Femur (tissue), 1 donor: ENCODE data around the gene FXR1.
A peak's percentile ranks its signal among the peaks of the same experiment; 100 is the strongest.
"Not testable (repeated sequence)": the region's sequence is repeated elsewhere in the genome, so short reads cannot be mapped to it uniquely, and the experiment has no call there.

Experiments
- DNase-seq: peaks from one replicate; pipeline ENCODE4 v3.0.0-alpha.2; 2017

FXR1 gene

DNA sequence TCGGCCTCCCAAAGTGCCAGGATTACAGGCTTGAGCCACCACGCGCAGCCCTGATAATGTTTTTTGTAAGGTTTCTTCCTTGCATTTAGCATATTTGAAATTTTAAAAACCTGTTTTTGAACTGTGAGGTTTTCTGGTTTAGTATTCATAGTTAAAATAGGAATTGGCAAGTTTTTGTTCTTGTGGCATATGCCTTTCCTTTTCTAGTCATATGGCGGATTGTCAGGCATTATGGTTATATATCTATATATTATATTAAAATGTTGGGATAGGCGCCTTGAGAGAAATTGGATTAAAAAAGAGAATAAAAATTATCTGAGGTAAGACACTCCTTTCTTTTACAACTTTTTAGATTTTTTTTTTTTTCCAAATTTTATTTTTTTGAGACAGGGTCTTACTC lies 28.4 kb downstream of the FXR1 start:
- no peak for DNase-seq

DNA sequence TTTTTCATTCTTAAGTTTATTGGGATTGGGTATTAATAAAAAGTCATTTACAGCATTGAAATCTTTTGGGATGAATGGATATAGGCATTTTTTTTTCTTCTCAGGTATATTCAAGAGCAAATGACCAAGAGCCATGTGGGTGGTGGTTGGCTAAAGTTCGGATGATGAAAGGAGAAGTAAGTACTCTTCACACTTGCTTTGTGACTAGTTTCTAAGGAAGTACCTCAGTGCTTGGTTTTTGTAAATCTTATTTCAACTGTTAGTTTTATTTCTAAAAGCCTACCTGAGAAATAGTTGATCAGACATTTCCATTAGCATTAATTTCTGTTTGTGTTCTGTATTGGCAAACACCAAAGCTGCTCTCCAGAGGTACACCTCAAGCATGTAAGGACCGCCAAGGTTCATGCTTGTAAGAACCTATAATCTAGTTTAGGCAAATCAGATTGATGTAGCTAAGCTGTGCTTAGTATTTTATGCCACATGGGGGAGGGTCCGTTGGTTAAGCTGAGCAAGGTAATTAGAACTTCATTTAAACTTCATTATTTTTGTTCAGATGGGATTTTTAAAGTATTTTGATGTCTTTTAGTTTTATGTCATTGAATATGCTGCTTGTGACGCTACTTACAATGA lies 35.4 kb downstream of the FXR1 start:
- DNase-seq = no peak

DNA sequence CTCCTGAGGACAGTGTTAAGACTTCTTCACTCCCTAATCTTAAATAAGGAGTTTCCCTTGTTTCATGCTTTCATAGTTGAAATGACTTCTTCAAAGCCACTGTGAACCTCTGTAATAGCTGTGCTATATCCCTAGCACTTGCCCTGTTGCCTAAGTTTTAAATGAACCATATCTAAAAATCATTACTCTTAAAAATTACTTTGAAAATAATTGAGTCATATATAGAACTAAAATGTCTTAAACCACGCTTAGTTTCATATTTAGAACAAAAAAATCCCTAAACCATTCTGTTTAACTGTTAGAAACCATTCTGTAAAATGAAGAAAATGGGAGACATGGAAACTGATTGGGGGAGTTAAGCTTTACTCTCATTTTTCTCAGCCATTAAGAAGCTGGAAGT lies 47.2 kb downstream of the FXR1 start:
- no peak for DNase-seq

DNA sequence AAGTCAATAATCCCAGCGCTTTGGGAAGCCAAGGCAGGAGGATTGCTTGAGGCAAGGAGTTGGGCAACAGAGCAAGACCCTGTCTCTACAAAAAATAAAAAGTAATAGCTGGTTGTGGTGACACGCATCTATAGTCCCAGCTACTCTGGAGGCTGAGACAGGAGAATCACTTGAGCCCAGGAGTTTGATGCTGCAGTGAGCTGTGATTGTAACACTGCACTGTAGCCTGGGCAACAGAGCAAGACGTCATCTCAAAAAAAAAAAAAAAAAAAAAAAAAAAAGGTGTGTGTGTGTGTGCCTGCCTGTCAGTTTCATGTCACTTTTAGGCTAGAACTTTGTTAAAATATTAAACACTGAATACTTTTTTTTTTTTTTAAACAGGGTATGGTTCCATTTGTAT lies 48.6 kb downstream of the FXR1 start:
- DNase-seq = no peak

DNA sequence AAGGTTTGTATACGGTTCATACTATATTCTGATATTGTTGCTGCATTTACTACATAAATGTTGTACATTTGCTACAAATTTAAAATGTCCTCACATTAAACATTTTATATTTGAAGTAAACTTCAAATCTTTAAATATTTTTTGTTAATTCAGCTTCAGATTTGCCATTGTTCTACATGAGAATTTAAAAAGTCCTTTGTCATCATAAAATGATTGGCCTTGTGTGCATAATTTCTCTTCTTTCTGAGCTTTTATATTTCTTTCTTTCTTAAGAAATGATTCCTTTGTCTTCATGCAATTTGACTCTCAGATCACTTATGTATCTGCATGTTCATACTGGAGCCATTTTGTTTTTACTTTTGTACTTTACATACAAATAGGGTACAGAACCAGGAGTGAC lies 49.1 kb downstream of the FXR1 start:
- DNase-seq = no peak

DNA sequence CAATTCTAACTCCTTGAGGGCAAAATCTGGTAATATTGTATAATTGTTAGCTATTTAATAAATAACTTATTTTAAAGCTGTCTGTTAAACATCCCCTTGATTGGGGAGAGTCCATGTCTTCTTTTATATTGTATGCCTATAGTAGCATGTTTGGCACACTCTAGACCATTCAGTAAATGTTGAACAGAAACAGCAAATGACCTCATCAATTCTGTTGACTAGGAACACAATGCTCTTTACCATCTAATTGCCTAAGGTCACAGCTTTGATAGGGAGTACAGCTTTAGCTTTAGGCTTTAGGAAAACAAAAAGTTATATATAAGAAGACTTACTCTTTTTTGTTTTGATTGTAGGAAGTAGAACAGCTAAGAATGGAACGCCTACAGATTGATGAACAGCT lies 50.1 kb downstream of the FXR1 start:
- DNase-seq = no peak

DNA sequence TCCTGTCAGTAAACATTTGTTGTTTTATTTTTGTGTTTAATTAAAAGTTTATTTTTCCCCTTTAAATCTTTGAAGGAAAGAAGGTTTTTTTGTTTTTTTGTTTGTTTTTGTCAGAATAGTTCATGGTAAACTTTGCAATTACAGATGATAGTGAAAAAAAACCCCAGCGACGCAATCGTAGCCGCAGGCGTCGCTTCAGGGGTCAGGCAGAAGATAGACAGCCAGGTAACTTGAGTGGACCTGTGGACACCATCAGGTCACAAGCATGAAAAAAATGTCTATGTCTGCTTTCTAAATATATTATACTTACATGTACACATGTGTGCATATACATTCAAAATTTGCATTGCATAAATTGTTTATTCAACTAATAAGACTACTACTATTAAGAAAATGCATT lies 58.5 kb downstream of the FXR1 start:
- no peak for DNase-seq

DNA sequence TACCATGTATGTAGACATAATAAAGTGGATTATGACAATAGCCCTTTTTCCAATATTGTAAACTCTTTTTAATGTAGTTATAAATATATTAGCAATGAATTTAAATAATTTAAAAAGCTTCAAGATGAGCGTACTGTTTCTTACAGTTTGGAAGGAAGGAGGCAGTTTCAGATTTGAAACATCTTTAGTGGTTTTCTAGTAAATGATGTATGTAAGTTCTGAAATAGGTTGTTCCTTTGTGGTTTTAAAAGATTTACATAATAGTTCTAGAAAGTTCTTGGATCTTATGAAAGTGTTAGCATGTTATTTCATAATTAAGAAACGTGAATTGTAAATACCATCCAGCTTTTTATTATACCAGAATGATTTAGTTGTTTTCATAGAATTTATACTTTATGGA lies 61.1 kb downstream of the FXR1 start:
- no peak for DNase-seq

DNA sequence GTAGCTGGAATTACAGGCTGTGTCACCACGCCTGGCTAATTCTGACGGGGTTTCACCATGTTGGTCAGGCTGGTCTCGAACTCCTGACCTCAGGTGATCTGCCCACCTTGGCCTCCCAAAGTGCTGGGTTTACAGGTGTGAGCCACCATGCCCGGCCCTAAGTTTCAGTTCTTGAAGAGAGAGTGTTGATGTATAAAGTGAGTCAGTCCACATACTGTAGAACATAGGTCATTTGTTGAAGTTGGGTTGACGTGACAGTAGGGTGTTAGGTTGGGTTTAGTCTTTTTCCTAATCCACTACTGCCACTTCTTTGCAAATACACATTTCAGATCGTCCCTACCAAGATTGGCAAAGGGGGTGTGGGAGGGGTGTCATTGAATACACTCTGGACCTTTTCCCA lies 61.8 kb downstream of the FXR1 start:
- DNase-seq = no peak

DNA sequence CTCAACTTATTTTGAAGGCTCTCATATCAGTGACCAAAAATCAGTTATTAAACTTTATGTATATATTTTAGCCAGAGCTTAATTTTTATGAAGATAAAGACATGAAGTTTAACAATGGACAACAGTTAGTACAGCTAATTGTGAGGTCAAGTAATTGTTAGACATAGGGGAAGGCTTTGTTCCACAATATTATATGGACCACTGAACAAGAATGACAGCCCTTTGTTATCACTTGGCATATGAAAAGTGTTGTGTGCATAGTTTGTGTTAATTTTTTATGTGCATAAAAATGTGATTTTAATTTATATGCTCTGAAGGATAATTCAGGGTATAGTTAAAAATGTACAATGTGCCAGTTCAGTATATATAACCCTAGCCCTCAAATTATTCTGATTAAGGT lies 65.0 kb downstream of the FXR1 start:
- no peak for DNase-seq

DNA sequence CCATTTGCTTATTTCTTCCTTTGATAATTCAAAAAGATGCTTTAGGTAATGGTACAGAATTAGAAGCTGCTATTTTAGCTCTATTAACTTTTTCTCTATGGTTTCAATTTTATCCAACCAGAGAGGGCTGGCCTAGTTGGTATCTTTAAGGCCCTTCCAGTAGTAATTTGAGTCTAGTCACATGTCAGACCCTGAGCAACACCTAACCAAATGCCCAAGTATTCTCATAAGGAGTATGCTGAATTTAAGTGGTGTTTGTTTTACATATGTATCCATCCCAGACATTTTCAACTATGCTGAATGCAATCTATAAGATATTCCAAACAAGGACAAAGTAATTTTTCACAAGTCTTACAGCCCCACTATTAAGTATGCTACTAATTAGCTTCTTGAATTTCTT lies 67.5 kb downstream of the FXR1 start:
- no peak for DNase-seq

DNA sequence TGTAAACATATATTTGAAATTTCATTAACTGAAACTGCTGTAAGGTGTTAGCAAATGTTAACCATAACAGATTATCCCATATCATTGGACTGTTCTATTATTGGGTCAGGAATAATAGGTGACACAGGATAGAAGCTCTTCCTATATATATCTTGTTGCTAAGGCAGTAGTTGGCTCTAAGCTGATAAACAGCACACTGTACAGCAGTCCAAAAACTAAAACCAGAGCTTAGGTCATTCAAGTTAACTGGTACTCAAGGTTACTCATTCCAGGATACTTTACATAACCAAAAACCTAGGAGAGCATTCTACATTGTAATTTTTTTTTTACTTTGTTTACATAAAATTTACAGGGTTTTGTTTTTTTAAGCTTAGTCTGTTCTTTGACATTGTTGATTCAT lies 68.1 kb downstream of the FXR1 start:
- no peak for DNase-seq

DNA sequence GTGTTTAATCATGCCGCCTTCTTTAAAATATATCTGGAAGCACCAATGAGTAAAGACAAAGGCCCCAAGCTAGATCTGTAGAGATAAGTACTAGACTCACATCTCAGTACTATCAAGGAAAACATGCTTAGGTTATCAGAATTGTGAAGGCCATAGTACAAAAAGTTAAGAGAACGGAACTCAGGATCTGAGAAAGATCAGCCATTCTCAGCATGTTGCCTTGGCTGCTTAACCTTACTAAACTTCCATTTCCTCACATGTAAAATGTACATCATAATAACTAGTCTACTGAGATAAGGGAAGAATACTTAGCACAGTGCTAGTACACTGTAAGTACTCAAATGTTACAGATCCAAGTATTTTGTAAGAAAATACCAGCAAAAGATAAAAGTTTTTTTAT lies 69.4 kb downstream of the FXR1 start:
- no peak for DNase-seq

DNA sequence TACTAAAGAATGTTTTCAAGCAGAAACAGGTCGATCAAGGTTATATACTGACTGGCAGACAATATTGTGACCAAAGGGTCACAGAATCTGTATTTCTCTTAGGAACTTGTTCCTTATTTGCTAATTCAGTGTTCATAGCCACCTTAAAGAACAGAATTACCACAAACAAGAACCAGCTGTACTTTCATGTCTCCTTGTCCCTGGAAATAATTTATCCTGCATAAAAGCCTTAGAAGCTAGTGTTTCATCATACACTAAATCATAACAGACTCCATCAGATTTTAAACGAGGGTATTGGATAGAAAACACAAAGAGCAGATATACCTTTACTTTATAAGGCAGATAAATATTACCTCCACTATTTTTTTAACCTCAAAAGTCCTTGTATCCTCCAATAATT lies 70.7 kb downstream of the FXR1 start:
- no peak for DNase-seq

DNA sequence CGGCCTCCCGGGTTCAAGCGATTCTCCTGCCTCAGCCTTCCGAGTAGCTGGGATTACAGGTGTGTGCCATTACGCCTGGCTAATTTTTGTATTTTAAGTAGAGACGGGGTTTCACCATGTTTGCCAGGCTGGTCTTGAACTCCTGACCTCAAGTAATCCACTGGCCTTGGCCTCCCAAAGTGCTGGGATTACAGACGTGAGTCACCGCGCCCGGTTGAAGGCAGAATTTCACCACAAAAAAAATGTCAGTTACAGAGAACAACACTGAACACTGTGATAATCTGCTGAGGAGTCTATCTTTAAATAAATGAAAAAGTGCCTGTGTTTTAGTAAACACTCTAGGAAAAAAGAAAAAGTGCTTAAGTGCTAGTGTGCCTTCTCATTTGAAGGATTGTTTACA lies 73.9 kb downstream of the FXR1 start:
- not testable (repeated sequence) for DNase-seq

DNA sequence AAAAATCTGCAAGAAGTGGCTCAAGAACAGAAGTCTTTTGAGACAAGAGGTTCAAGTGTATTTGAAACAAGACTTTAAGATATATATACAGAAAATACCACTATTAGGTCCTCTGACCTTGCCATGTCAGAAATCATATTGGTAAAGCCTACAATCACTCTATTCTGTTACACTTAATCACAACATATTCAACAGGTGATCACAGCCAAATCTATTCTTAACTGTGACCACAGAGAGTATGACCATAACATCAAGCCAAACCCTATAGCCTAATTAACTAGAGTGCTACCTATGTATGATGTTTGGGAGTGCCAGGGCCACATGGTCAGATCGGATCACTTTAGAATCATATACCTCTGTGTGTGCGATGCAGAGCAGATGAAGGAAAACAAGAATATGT lies 74.9 kb downstream of the FXR1 start:
- no peak for DNase-seq

DNA sequence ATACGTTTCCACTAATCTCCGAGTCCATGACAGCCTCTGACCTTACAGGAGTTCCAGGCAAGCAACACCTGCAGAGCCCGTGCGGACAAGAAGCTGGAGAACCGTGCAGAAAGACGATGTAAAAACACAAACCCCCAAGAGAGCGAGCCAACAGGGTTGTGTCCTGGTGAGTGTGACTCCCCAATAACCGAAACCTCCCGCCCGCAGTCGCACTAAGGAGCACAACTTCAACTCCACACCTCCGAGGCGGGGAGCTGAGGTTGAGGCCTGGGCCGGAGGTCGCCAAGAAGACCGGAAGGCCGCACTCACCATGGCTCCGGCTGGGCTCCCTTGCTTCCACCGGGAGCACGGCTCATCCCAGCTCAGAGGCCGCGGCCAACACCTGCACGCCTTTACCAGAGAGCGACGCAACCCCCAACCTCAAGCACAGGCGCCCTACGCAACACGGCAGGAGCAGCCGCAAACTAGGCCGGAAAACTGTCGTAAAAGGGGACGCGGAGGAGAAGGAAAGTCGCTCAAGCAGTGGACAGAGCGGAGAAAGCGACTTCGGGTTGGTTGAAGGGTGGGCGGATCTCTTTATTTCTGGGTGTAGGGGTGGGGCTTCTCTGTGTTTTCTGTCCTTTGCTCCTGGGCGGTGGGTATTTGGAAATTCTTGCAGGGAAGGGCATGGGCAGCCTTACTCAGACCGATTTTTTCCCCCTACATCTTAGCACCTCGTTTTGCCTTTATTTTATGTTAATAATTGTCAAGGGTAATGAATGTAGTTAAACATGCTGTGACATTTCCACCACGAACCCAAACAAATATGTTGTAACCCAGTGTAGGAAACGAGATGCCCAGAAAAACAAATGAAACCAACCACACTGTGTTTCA lies 77.1 kb downstream of the FXR1 start, which contains the start of gene DNAJC19:
Gene DNAJC19, minus strand, starts transcription at position 446 of the 873 bp plus-strand sequence. Its CDS starts 134 bp downstream, at position 312.
- DNase-seq = peak; percentile 96

DNA sequence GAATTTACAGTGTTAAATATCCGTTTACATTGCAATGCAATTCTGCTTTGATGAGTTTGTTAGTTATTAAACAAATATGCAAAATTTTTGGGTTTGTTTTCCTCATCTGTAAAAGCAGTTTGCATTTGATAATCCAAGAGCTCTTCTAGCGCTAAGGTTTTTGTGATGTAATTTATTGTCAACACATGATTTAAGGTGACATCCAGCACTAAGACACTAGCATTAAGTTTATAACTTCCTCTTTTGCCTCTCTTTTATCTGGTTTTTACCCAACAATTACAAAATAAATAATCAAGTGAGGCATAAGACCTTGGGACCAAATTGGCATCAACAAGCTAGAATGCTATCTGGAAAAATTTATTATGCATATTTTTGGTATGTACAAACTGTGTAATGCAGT lies 78.0 kb downstream of the FXR1 start:
- no peak for DNase-seq

DNA sequence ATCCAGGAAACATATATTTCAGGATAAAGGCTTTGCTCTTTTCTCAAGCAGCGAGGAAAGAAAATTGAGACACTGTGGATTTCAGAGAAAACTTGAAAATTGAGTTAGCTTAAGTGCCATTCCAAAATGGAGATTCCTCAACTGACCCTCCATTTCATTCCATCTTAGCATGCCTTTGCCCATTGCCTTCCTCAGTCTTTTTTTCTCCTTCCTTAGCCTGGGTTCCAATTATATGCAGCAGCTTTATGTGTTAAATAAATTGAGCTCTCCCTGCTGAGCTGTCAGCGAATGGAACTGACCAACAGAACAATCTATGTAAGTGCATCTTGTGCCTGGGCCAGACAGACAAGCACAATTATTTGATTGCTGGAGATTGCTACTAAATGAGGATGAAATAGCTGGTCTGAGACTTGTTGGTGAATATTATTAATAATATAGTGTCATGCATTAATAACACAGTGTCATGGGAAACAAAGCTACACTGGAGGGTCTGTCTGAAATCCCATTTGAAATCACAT lies 84.0 kb downstream of the FXR1 start:
- DNase-seq = no peak

DNA sequence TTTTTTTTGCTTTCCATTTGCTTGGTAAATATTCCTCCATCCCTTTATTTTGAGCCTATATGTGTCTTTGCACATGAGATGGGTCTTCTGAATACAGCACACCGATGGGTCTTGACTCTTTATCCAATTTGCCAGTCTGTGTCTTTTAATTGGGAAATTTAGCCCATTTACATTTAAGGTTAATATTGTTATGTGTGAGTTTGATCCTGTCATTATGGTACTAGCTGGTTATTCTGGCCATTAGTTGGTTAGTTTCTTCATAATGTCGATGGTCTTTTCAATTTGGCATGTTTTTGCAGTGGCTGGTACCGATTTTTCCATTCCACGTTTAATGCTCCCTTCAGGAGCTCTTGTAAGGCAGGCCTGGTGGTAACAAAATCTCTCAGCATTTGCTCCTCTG lies 89.9 kb downstream of the FXR1 start:
- not testable (repeated sequence) for DNase-seq

DNA sequence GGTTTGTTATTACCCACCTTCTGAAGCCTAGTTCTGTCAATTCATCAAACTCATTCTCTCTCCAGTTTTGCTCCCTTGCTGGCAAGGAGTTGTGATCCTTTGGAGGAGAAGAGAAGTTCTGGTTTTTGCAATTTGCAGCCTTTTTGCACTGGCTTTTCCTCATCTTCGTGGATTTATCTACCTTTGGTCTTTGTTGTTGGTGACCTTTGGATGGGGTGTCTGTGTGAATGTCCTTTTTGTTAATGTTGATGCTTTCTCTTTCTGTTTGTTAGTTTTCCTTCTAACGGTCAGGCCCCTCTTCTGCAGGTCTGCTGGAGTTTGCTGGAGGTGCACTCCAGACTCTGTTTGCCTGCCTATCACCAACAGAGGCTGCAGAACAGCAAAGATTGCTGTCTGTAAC lies 91.0 kb downstream of the FXR1 start:
- DNase-seq = not testable (repeated sequence)

DNA sequence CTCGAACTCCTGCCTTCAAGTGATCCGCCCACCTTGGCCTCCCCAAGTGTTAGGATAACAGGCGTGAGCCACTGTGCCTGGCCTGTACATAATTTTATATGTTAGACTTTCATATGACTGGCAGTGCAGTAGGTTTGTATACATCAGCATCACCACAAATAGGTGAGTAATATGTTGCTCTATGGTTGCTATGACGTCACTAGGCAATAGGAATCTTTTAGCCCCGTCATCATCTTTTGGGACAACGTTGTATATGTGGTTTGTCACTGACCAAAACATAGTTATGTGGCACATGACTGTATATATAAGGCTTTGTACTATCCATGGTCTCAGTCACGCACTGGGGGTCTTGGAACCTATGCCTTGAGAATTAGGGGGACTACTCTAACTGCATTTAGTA lies 94.1 kb downstream of the FXR1 start:
- DNase-seq = no peak

DNA sequence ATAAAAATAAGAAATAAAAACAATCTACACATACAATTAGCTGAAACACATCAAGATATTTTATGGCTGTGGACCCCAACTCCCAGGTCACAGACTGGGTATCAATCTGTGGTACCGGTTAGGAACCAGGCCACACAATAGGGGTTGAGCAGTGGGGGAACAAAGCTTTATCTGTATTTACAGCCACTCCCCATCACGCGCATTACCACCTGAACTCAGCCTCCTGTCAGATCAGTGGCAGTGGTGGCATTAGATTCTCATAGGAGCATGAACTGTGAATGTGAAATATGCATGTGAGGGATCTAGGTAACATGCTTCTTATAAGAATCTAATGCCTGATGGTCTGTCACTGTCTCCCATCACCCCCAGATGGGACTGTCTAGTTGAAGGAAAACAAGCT lies 94.8 kb downstream of the FXR1 start:
- no peak for DNase-seq

DNA sequence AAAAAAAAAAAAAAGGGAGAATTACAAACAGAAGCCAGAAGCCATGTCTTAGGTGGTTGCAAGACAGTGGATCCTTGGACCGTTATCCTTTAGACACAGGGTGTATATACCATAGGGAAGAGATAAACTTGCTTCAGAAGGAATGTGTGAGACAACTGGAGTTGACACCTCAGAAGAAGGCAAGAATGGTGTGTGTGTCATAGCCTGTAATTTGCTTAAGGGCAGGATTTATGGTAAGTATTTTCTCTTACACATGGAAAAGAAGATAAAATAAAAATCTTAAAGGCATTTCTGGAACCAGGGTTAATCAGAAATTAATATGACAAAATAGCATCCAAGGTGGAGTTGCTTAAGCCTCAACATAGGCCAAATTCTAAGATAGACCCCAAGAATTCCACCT lies 96.3 kb downstream of the FXR1 start:
- DNase-seq = no peak
